GM19023 (cell line): ENCODE measurements around the gene CTF1.
"Not testable (repeated sequence)": the region's sequence is repeated elsewhere in the genome, so short reads cannot be mapped to it uniquely, and the experiment has no call there.

Experiments
- ATAC-seq: cut with Tn5 transposase; IDR thresholded peaks from one replicate; pipeline ENCODE4 v1.9.1; 2021; ENCODE audit warnings: mild to moderate bottlenecking, moderate library complexity; ENCODE audit not compliant: unreplicated experiment

CTF1 gene

DNA sequence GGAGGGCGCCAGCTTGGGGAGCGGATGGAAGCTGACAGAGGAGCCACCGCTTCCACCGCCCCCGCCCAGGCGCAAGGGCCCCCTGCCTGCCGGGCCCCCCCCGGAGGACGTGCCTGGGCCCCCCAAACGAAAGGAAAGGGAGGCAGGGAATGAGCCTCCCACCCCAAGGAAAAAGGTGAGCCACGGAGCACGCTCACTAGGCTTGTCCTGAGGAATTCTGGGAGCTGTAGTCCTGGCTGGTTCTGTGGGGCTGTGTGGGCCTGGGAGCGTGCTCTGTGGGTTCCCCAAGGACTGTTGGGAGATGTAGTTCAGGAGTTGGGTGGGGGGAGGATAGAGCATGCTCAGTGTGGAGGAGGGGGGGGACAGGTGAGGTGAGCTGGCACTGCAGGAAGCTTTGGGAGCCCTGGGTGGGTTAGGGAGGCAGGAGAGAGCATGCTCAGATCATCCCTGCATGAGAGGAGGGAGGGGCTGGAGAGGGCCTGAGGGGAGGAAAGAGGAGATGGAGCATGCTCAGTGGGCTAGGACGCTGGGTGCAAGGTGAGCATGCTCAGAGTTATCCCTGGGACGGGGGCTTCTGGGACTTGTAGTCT, 31.5 kb downstream of the CTF1 start:
- no peak for ATAC-seq

DNA sequence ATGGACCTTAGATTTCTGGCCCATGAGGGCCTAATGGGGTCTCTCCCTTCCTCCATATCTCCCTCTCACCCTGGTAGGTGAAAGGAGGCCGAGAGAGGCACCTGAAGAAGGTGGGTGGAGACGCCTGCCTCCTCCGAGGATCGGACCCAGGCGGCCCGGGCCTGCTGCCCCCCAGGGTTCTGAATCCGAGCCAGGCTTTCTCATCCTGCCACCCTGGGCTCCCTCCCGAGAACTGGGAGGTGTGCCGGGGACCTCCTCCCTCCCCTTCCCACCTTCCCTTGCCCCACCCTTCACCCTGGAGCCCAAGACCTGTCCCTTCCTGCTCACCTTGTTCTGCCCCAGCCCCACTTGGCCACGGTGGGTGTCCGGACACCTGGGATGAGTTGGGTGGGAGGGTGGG, 32.0 kb downstream of the CTF1 start:
- ATAC-seq = no peak

DNA sequence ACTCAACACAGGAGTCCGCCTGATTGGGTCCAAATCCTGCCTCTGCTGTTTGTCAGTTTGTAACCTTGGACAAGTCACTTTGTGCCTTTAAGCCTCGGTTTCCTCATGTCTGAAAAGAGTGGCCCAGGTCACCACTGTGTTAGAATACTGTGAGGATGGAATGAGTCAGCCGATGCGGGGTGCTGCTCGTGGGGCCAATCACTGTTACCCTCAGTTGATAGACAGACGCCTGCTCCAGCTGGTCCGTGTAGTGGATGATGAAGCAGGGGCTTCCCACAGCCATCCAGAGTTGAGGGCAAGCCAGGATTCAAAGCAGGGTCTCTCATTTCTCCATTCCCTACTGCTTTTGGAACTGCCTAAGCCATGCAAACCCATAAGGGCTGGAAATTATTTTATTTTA, 32.8 kb downstream of the CTF1 start:
- ATAC-seq = no peak

GRCh38 chr16:30930160-30930571, 33.8 kb downstream of the CTF1 start:
- ATAC-seq = no peak

DNA sequence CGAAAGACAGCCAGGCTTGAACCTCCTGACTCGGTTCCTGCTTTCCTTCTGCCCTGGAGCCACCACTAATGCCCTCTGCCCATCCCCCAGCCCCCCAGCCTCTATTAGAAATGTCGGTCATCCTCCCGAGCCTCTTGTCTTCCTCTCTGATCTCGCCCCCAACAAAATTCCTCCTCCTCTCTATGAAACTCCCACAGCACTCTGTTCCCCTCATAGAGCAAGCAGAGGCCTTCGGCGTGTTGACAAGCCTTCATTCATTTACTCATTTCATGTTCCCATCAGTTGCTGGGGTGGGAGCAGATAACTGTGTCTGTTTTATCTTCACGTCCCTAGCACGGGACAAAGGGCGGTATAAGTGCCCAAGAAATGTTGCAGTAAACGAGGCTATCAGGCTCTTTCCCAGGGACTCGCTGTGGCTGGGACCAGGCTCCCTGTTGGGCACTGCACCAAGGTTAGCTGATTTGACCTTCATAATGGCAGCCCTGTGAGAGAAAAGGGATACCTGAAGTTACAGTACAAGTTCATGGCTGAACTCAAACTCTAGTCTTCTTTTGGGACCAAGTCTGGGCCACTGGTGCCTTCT, 34.7 kb downstream of the CTF1 start:
- no peak for ATAC-seq

DNA sequence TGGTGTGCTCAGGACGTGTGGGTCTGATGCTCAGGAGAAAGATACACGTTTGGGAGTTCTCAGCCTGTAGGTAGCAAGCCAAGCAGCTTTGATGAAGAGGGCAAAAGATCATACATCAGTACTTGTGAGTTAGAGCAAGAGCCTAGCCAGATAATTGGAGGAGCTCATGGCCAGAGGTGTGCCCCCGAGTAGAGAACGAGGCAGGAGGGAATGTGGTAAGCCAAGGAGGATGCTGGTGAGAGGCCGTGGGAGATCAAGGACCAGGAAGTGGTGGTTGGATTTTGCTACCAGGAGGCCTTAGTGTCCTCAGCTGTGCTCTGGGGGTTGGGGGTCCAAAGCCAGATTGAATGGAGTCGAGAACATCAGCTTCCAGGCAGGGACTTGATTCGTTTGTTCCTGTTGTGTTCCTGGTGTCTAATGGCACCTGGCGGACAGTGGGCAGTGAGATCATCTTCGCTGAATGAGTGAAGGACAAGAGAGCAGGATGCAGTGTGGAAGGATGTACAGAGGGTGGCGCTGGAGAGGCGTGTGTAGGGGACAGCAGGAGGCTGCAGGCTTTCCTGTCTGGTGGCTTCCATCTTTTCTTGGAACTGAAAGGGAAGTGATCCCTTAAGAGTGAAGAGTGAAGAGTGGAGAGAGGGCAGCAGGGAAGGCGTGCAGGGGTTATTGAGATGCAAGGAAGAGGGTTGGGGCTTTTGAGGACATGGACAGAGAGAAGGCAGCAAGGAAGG, 38.6 kb downstream of the CTF1 start:
- ATAC-seq = no peak

DNA sequence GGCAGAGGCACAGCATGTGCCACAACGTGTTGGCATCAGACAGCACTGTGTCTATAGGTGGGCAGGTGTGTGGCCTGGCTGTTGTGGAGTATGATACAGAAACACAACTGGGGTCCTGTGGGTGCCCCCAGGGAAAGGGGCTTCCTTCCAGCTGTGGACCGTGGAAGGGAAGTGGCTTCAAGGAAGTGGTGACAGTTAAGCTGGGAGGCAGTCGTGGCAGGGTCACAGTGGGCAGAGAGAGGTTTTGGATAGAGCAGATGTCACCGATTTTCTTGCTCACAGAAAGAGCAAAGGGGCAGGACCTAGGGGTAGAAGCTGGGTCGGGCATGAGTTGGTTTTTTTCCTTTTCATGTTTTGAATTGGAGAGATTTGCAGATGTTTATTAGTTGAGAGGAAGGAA, 41.3 kb downstream of the CTF1 start:
- ATAC-seq = no peak

GRCh38 chr16:30939571-30939970, 43.2 kb downstream of the CTF1 start:
- ATAC-seq = not testable (repeated sequence)

GRCh38 chr16:30941600-30942425, 45.4 kb downstream of the CTF1 start:
- peak; percentile 92 for ATAC-seq

DNA sequence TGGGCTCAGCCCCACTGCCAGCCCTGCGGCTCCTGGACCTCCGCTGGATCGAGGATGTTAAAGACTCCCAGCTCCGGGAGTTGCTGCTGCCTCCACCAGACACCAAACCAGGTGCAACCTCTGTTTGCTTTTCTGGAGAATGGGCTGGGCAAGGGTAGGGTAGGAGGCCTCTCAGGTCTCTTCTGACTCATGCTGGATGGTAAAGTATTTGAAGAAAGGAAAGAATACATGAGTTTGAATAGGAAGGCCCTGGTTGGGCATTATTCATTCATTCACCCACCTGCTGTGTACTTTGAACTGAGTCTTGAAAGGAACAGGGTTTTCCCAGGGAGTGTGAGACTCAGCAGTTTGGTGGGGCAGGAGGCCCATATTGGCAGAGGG, 46.0 kb downstream of the CTF1 start:
- ATAC-seq = no peak

GRCh38 chr16:30944352-30944751, 47.9 kb downstream of the CTF1 start:
- ATAC-seq = no peak

DNA sequence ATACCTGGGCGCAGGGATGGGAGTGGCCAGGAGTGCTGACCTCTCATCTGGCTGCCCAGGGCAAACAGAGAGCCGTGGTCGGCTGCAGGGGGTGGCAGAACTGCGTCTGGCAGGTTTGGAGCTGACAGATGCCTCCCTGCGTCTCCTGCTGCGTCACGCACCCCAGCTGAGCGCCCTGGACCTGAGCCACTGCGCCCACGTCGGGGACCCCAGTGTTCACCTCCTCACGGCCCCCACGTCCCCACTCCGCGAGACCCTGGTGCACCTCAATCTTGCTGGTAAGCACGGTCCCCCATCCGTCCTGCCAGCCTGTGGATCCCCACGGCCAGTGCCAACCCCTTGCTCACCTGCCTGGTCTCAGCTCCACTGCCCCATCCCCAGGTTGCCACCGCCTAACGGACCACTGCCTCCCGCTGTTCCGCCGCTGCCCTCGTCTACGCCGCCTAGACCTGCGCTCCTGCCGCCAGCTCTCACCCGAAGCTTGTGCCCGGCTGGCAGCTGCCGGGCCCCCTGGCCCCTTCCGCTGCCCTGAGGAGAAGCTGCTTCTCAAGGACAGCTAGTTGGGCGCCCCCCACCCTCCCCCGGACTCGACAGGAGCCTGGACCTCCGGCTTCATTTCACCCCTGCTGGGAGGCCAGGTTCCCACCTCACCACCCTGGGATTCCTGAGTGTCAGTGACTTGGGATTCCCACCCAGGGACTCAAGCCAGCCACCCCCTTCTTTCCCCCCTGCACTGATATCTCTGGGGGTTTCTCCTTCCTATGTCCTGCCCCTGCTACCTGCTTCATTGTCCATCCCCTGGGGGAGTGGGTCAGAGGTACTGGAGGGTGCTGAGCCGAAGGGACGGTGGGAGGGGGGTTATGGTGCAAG, 50.5 kb downstream of the CTF1 start:
- ATAC-seq = no peak

DNA sequence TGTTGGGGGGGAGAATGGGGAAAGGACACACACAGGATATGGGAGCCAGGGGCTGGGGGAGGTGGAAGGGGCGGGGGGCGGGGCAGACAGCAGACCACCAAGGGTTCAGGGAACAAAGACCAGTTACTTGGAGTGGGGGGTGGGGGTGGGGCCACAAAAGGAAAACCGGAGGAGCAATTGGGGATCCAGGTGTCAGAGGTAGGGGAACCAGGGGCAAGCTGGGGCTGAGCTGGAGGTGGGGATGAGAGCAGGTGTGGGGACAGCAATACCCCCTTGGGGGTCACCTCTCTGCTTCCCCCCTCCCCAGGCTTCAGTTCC, 51.1 kb downstream of the CTF1 start:
- ATAC-seq = no peak

- ATAC-seq = peak; percentile 4
Observed at GRCh38 chr16:30947859-30948666, 51.6 kb downstream of the CTF1 start.

- peak; percentile 59 for ATAC-seq
Observed at GRCh38 chr16:30948667-30949649, 52.5 kb downstream of the CTF1 start, which contains the start of gene ORAI3. ORAI3 (plus strand) TSS chr16:30949068; CDS start chr16:30949290, 222 bp downstream.

- peak; percentile 51 for ATAC-seq
Observed at GRCh38 chr16:30949650-30950515, 53.5 kb downstream of the CTF1 start.

- ATAC-seq = no peak
Observed at GRCh38 chr16:30950516-30951065, 54.2 kb downstream of the CTF1 start.
